ENCODE data around the gene DLEC1.

DNA sequence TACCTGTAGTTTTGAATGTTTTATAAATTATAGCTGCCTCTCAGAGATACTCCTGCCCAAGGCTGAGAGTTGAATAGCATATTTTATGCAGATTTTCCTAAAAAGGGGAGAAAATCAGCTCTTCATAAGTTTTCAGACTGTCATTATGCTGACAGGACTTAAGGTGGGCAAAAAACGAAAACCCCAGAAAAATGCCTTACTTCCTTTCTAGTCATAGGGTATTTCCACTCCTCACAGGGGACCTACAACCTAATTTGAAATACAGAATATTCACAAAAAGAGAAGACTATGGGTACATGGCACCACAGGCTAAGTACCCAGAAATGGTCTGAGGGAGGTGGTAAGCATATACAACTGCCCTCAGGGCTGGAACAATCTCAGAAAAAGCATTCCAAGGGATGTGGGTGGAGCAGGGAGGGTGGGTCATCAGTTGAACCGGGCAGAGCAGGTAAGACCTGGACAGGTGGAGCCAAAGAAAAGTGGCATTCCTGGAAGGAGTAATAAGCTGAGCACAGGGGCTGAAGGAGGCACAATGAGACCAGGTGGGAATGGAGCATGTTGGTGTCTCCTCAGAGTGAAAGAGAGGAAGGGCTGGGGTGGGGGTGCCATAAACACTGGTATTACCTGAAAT, 115.7 kb downstream of the DLEC1 start:
- TF ChIP-seq CTCF (IDR thresholded peaks at IDR 0.05; ENCODE audit: insufficient read depth, low read length, poor library complexity, severe bottlenecking) (no peak), EZH2phosphoT487 (conservative IDR thresholded peaks at IDR 0.05; ENCODE audit: low read length) (no peak)

All from SU-DHL-6 (cell line).